ENCODE results near the gene ZNF296. TPM values are rescaled to one million over a fixed set of nuclear protein-coding genes. Genes with fewer than 3 reads are reported as not detected.

ZNF296 gene
- total and polyA plus RNA-seq, 2 of the 13 experiments (the other 11 are each of a cell fraction or from before 2014, with no cell fraction given) = 0.26 to 0.62 TPM

DNA sequence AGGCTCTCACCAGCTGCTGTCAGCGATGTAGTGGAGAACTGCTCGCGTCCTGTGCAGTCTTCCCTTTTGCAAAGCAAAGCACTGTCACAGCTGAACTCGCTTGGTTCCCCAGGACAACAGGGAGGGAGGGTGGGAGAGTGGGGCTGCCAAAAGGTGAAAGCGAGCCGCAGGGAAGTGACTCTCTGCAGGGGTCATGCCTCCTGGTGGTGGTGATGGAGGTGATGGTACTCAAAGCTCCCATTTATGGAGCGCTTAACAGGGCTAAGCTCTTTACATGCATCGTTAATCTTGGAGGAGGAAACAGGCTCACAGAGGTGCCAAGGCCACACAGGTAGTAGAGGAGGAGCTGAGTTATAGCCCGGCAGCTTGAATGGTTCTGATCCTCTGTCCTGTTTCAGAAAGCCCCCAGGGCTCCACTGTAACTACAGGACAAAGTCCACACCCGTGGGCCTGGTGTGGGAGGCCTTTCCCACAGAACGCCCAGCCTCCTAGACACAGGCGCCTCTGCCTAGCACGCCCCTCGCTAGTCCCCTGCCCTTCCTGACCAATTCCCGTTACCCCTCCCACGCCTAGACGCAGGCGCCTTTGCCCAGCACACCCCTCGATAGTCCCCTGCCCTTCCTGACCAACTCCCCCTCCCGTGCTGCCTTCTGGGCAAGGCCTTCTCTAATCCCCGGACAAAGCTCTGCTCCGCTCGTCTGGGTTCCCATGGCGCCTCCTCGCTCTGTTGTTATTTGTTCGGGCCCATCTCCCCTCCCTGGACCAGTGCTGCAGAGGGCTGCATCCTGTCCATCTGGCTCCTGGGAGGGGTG is 27.4 kb upstream of the ZNF296 start (continued):
- TF ChIP-seq MIER2 (CRISPR knock-in tag; IDR thresholded peaks at IDR 0.05) (no peak), PPARG (CRISPR knock-in tag; conservative IDR thresholded peaks at IDR 0.05) (no peak), KDM5B (CRISPR knock-in tag; IDR thresholded peaks at IDR 0.05; ENCODE audit: borderline replicate concordance) (peak; percentile 28; the same call in 1 of the 2 replicates), JARID2 (CRISPR knock-in tag; IDR thresholded peaks at IDR 0.05; ENCODE audit: insufficient replicate concordance) (no peak), NRL (CRISPR knock-in tag; IDR thresholded peaks at IDR 0.05; ENCODE audit: borderline replicate concordance) (no peak), ONECUT2 (CRISPR knock-in tag; IDR thresholded peaks at IDR 0.05) (no peak), ZNF547 (CRISPR knock-in tag; IDR thresholded peaks at IDR 0.05) (0 out of 2 replicates have a peak, but pooled peaks have one; percentile 45), ZNF430 (CRISPR knock-in tag; IDR thresholded peaks at IDR 0.05) (no peak), ZMYM2 (CRISPR knock-in tag; IDR thresholded peaks at IDR 0.05) (no peak), JUNB (CRISPR knock-in tag; IDR thresholded peaks at IDR 0.05; ENCODE audit: borderline replicate concordance) (no peak), ZNF629 (CRISPR knock-in tag; conservative IDR thresholded peaks at IDR 0.05) (no peak), ZNF713 (CRISPR knock-in tag; IDR thresholded peaks at IDR 0.05) (no peak), ZKSCAN8 (CRISPR knock-in tag; IDR thresholded peaks at IDR 0.05; ENCODE audit: borderline replicate concordance) (no peak), ZNF333 (CRISPR knock-in tag; IDR thresholded peaks at IDR 0.05; ENCODE audit: borderline replicate concordance) (no peak; the same call in 1 of the 2 replicates), ZNF335 (CRISPR knock-in tag; IDR thresholded peaks at IDR 0.05) (no peak), HOXA3 (CRISPR knock-in tag; IDR thresholded peaks at IDR 0.05) (peak; percentile 65; the same call in 1 of the 2 replicates), HMGXB4 (CRISPR knock-in tag; IDR thresholded peaks at IDR 0.05; ENCODE audit: borderline replicate concordance in 1 of 2, low read depth in 1 of 2) (peak in 1 of 2 experiments; percentile 17; a peak in 2 of 4 replicates), RNF2 (conservative IDR thresholded peaks at IDR 0.05; ENCODE audit: low read depth) (no peak), ZNF572 (CRISPR knock-in tag; IDR thresholded peaks at IDR 0.05) (no peak), RFXAP (CRISPR knock-in tag; IDR thresholded peaks at IDR 0.05; ENCODE audit: borderline replicate concordance) (no peak)
- TF ChIP-seq, protein P1, sequence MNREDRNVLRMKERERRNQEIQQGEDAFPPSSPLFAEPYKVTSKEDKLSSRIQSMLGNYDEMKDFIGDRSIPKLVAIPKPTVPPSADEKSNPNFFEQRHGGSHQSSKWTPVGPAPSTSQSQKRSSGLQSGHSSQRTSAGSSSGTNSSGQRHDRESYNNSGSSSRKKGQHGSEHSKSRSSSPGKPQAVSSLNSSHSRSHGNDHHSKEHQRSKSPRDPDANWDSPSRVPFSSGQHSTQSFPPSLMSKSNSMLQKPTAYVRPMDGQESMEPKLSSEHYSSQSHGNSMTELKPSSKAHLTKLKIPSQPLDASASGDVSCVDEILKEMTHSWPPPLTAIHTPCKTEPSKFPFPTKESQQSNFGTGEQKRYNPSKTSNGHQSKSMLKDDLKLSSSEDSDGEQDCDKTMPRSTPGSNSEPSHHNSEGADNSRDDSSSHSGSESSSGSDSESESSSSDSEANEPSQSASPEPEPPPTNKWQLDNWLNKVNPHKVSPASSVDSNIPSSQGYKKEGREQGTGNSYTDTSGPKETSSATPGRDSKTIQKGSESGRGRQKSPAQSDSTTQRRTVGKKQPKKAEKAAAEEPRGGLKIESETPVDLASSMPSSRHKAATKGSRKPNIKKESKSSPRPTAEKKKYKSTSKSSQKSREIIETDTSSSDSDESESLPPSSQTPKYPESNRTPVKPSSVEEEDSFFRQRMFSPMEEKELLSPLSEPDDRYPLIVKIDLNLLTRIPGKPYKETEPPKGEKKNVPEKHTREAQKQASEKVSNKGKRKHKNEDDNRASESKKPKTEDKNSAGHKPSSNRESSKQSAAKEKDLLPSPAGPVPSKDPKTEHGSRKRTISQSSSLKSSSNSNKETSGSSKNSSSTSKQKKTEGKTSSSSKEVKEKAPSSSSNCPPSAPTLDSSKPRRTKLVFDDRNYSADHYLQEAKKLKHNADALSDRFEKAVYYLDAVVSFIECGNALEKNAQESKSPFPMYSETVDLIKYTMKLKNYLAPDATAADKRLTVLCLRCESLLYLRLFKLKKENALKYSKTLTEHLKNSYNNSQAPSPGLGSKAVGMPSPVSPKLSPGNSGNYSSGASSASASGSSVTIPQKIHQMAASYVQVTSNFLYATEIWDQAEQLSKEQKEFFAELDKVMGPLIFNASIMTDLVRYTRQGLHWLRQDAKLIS (CRISPR knock-in tag; IDR thresholded peaks at IDR 0.05) = no peak
- TF ChIP-seq, protein P2, sequence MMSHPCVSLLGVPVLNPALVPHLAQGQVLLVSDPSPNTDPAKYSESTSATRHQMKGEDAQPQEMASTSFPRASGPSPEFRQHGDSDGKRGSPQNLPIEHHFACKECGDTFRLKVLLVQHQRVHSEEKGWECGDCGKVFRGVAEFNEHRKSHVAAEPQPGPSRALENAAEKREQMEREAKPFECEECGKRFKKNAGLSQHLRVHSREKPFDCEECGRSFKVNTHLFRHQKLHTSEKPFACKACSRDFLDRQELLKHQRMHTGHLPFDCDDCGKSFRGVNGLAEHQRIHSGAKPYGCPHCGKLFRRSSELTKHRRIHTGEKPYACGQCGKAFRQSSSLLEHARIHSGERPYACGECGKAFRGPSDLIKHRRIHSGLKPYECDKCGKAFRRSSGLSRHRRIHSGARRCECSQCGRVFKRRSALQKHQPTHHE (CRISPR knock-in tag; IDR thresholded peaks at IDR 0.05; ENCODE audit: borderline replicate concordance) = no peak
